ENCODE results near the gene MAST4.
A peak's percentile ranks its signal among the peaks of the same experiment; 100 is the strongest.
"Not testable (repeated sequence)": the region's sequence is repeated elsewhere in the genome, so short reads cannot be mapped to it uniquely, and the experiment has no call there.

The MAST4 gene

GRCh38 chr5:67146981-67147380, 550.8 kb downstream of the MAST4 start:
- DNase-seq = no peak

- no peak for DNase-seq
Observed at GRCh38 chr5:67147760-67148159, 551.6 kb downstream of the MAST4 start.

GRCh38 chr5:67149057-67149950, 553.1 kb downstream of the MAST4 start:
- no peak for DNase-seq

GRCh38 chr5:67149951-67150523, 553.8 kb downstream of the MAST4 start:
- peak in 1 of 2 donors; percentile 19 for DNase-seq

GRCh38 chr5:67152400-67152799, 556.2 kb downstream of the MAST4 start:
- DNase-seq = no peak

- no peak for DNase-seq
Observed at GRCh38 chr5:67153292-67153691, 557.1 kb downstream of the MAST4 start.

- no peak for DNase-seq
Observed at GRCh38 chr5:67154556-67155206, 558.5 kb downstream of the MAST4 start.

- peak in 1 of 2 donors; percentile 40 for DNase-seq
Observed at GRCh38 chr5:67156976-67157583, 560.9 kb downstream of the MAST4 start.

GRCh38 chr5:67160272-67160671, 564.1 kb downstream of the MAST4 start:
- DNase-seq = no peak

- DNase-seq = no peak
Observed at GRCh38 chr5:67160985-67161384, 564.8 kb downstream of the MAST4 start.

- DNase-seq = no peak
Observed at GRCh38 chr5:67161767-67162166, 565.6 kb downstream of the MAST4 start.

- no peak for DNase-seq
Observed at GRCh38 chr5:67163231-67163756, 567.1 kb downstream of the MAST4 start.

- DNase-seq = no peak
Observed at GRCh38 chr5:67163863-67164595, 567.8 kb downstream of the MAST4 start.

GRCh38 chr5:67164856-67165525, 568.8 kb downstream of the MAST4 start:
- DNase-seq = no peak

GRCh38 chr5:67165526-67166459, 569.6 kb downstream of the MAST4 start:
- peak; percentile 87 to 95 for DNase-seq

- DNase-seq = peak; percentile 74 to 92
Observed at GRCh38 chr5:67166460-67167285, 570.5 kb downstream of the MAST4 start.

- DNase-seq = no peak
Observed at GRCh38 chr5:67168069-67168468, 571.9 kb downstream of the MAST4 start.

- peak; percentile 44 to 51 for DNase-seq
Observed at GRCh38 chr5:67170767-67171166, 574.6 kb downstream of the MAST4 start.

- DNase-seq = not testable (repeated sequence)
Observed at GRCh38 chr5:67173351-67173750, 577.2 kb downstream of the MAST4 start.

GRCh38 chr5:67173959-67174358, 577.8 kb downstream of the MAST4 start:
- DNase-seq = no peak

Data from inflammatory macrophage treated with lipopolysaccharide for 1 hour (primary cell).